ENCODE measurements around the gene NTRK2. TPM values are rescaled to one million over a fixed set of nuclear protein-coding genes. Genes with fewer than 3 reads are reported as not detected.

NTRK2 gene
- total RNA-seq, 4 donors from 2014 or later: 1.1 to 7.3 (median 1.5) TPM

DNA sequence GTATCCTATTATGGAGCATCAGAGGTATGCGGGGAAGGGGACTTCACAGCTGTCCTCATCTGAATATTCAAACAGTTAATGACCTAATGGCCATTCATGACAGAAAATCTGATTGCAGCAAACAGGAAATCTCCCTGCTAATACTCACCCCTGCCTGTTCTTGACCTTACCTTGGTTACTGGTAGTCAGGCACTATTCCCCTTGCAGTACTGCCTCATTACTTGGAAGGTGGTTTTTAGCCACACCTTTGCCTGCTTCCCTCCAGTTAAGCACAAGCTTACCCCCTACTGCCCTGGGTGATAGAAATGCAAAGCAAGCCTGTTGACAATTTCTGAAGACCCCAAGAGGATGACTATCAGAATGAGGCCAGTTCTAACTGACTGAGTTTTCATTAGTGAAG is 332.4 kb downstream of the NTRK2 start:
- Histone ChIP-seq H3K27ac (no peak overlapping the region), H3K4me1 (no peaks in the 10 kb centered on the region), H3K9me3 (no peaks in the 10 kb centered on the region), H3K36me3 (no peaks in the 10 kb centered on the region), H3K27me3 (no peaks in the 10 kb centered on the region), H3K4me3 (no peak overlapping the region)
- DNase-seq (no peak), ATAC-seq (no peak)
- intact Hi-C loops (cut with DNase I; ENCODE audit: low total_unique reads): no loop called here
- in situ Hi-C loops (cut with MboI; ENCODE audit: low sequenced_read_pairs in 4 of 4): no loop called here
- TF ChIP-seq POLR2A (IDR thresholded peaks at IDR 0.05): no peak
- TF ChIP-seq, protein P1, sequence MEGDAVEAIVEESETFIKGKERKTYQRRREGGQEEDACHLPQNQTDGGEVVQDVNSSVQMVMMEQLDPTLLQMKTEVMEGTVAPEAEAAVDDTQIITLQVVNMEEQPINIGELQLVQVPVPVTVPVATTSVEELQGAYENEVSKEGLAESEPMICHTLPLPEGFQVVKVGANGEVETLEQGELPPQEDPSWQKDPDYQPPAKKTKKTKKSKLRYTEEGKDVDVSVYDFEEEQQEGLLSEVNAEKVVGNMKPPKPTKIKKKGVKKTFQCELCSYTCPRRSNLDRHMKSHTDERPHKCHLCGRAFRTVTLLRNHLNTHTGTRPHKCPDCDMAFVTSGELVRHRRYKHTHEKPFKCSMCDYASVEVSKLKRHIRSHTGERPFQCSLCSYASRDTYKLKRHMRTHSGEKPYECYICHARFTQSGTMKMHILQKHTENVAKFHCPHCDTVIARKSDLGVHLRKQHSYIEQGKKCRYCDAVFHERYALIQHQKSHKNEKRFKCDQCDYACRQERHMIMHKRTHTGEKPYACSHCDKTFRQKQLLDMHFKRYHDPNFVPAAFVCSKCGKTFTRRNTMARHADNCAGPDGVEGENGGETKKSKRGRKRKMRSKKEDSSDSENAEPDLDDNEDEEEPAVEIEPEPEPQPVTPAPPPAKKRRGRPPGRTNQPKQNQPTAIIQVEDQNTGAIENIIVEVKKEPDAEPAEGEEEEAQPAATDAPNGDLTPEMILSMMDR (IDR thresholded peaks at IDR 0.05 in 4 of 5, conservative IDR thresholded peaks at IDR 0.05 in 1 of 5): no peak

DNA sequence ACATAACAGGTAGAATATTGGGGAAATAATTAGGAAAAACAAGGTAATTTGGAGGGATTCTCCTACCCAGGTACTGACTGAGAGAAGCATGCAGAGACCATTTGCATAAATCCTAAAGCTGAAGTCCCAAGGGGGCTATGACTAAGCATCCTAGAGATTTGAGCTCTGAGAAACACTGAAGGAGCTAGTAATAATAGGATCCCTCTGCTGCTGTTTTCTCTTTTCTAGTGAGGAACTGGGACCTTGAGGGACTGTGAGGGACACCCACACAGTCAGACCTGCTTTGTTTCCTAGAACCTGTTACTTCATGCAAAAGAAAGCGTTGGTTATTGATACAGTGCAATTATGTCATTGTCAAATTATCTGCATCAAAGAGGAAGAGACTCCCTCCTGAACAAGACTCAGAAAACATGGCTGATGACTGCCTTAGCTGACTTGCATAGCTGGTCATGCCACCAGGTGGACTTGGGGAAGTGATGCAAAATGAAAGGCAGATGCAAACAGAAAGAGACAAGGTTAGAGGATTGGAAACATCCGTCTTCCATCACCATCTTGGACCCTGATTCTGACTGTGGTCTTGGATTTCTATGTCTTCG is 335.4 kb downstream of the NTRK2 start:
- no peaks in the 10 kb centered on the region for H3K4me1 ChIP-seq
- no peak for ATAC-seq
- TF ChIP-seq POLR2A (IDR thresholded peaks at IDR 0.05): no peak
- TF ChIP-seq, protein P1 (IDR thresholded peaks at IDR 0.05 in 4 of 5, conservative IDR thresholded peaks at IDR 0.05 in 1 of 5): no peak

DNA sequence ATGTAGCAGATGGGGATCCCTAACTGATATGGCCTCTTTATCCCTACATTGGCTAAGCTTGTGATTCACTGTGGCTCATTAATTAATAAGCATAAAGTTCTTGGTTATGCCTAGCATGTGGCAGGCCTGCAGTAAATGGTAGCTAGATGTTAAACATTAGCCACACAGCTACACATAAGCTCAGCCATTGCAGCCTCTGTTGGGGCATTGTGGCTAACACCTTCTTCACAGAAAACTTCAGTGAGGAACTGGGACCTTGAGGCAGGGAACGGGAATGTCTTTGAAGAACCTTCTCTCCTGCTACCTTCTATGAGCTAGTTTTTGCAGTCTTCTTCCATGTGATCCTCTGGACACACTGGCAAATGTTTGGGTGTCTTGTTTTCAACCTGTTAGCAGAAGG is 338.2 kb downstream of the NTRK2 start:
- H3K4me1 ChIP-seq: no peaks in the 10 kb centered on the region
- H3K36me3 ChIP-seq: no peaks in the 10 kb centered on the region
- no peak for ATAC-seq
- no peak overlapping the region for H3K27ac ChIP-seq
- in situ Hi-C loops (cut with MboI; ENCODE audit: low sequenced_read_pairs in 4 of 4): no loop called here
- H3K9me3 ChIP-seq: no peaks in the 10 kb centered on the region
- H3K27me3 ChIP-seq: no peaks in the 10 kb centered on the region
- intact Hi-C loops (cut with DNase I; ENCODE audit: low total_unique reads): no loop called here
- no peak for DNase-seq
- TF ChIP-seq POLR2A (IDR thresholded peaks at IDR 0.05): no peak
- TF ChIP-seq, protein P1 (IDR thresholded peaks at IDR 0.05 in 4 of 5, conservative IDR thresholded peaks at IDR 0.05 in 1 of 5): no peak
- no peak overlapping the region for H3K4me3 ChIP-seq

More for the DNA sequence above, 335.4 kb downstream of the NTRK2 start:
- Histone ChIP-seq H3K4me3 (no peak overlapping the region), H3K36me3 (no peaks in the 10 kb centered on the region), H3K27ac (no peak overlapping the region), H3K9me3 (no peaks in the 10 kb centered on the region), H3K27me3 (no peaks in the 10 kb centered on the region)
- in situ Hi-C loops (cut with MboI; ENCODE audit: low sequenced_read_pairs in 4 of 4) (no loop called here), intact Hi-C loops (cut with DNase I; ENCODE audit: low total_unique reads) (no loop called here)
- no peak for DNase-seq

DNA sequence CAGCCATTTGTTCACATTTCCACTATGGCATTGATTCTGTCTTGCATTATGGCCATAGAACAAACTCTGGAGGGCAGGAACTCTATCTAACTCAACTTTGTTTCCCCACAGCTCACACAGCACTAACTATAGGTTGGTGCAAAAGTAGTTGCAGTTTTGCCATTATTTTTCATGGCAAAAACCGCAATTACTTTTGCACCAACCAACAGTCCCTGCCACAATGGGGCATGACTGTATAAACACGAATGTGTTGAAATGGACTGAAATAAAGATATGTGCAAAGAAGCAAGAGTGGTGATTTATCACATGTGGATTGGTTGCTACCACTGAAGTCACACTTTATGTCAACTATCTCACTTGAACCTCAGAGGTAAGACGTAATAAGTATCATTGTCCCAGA is 338.7 kb downstream of the NTRK2 start:
- no peaks in the 10 kb centered on the region for H3K27me3 ChIP-seq
- no peaks in the 10 kb centered on the region for H3K9me3 ChIP-seq
- in situ Hi-C loops (cut with MboI; ENCODE audit: low sequenced_read_pairs in 4 of 4) (no loop called here), intact Hi-C loops (cut with DNase I; ENCODE audit: low total_unique reads) (no loop called here)
- no peaks in the 10 kb centered on the region for H3K36me3 ChIP-seq
- no peaks in the 10 kb centered on the region for H3K4me1 ChIP-seq
- no peak for ATAC-seq
- no peak for DNase-seq
- no peak for TF ChIP-seq POLR2A (IDR thresholded peaks at IDR 0.05)
- TF ChIP-seq, protein P1 (IDR thresholded peaks at IDR 0.05 in 4 of 5, conservative IDR thresholded peaks at IDR 0.05 in 1 of 5): no peak
- H3K4me3 ChIP-seq: no peak overlapping the region
- H3K27ac ChIP-seq: no peak overlapping the region

DNA sequence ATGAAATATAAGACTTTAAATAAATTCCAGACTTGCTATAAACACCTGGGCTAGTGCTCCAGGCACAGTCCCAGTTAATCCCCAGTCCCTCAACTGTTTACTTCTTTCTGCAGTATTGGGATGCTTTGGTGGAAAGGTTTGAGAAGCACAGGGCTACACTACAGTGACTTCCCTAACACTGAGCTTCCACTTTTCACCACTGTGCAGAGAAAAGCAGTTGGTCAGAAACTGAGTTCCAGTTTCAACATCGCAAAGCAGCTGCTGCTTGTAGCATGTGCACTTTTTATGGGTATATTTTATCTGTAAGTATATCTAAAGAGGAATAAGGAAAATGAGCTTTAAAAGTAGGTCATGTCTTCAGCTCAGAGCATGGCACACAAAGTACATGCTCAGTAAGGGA is 339.7 kb downstream of the NTRK2 start:
- ATAC-seq: no peak
- intact Hi-C loops (cut with DNase I; ENCODE audit: low total_unique reads): no loop called here
- no peak overlapping the region for H3K27ac ChIP-seq
- DNase-seq: no peak
- no peak overlapping the region for H3K4me3 ChIP-seq
- no peaks in the 10 kb centered on the region for H3K4me1 ChIP-seq
- no peaks in the 10 kb centered on the region for H3K36me3 ChIP-seq
- TF ChIP-seq, protein P1 (IDR thresholded peaks at IDR 0.05 in 4 of 5, conservative IDR thresholded peaks at IDR 0.05 in 1 of 5): no peak
- no peak for TF ChIP-seq POLR2A (IDR thresholded peaks at IDR 0.05)
- no peaks in the 10 kb centered on the region for H3K9me3 ChIP-seq
- in situ Hi-C loops (cut with MboI; ENCODE audit: low sequenced_read_pairs in 4 of 4): no loop called here
- H3K27me3 ChIP-seq: no peaks in the 10 kb centered on the region
